ENCODE measurements around the gene TNFRSF12A. TPM values are rescaled to one million over a fixed set of nuclear protein-coding genes. Genes with fewer than 3 reads are reported as not detected.

Gene TNFRSF12A
- total and polyA plus RNA-seq, 2 of the 13 experiments (the other 11 are each of a cell fraction or from before 2014, with no cell fraction given) = 61.9 to 66.0 TPM

DNA sequence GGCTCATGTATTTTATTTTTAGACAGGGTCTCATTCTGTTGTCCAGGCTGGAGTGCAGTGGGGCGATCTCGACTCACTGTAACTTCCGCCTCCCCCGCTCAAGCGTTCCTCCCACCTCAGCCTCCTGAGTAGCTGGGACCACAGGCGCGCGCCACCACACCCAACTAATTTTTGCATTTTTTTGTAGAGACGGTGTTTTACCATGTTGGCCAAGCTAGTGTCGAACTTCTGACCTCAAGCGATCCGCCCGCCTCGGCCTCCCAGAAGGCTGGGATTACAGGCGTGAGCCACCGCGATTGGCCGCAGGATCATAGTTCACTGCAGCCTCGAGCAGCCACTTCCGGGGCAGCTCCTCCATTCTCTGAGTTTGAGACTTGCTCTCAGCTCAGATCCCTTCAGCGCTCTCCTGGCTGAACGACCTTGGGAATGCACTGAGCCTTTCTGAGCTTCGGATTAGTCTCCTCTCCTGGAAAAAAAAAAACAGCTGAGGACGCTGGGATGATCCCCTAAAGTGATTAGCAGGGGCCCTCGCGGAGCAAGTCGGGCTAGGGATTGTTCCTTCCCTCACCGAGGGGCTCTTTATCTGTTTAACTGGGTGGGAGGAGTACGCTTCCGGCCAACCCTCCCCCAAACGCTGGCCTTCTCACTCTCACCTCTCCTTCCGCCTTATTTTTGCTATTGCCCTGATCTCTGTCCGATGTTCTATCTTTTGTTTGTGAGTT is 38.8 kb upstream of the TNFRSF12A start (continued):
- TF ChIP-seq, protein P1, sequence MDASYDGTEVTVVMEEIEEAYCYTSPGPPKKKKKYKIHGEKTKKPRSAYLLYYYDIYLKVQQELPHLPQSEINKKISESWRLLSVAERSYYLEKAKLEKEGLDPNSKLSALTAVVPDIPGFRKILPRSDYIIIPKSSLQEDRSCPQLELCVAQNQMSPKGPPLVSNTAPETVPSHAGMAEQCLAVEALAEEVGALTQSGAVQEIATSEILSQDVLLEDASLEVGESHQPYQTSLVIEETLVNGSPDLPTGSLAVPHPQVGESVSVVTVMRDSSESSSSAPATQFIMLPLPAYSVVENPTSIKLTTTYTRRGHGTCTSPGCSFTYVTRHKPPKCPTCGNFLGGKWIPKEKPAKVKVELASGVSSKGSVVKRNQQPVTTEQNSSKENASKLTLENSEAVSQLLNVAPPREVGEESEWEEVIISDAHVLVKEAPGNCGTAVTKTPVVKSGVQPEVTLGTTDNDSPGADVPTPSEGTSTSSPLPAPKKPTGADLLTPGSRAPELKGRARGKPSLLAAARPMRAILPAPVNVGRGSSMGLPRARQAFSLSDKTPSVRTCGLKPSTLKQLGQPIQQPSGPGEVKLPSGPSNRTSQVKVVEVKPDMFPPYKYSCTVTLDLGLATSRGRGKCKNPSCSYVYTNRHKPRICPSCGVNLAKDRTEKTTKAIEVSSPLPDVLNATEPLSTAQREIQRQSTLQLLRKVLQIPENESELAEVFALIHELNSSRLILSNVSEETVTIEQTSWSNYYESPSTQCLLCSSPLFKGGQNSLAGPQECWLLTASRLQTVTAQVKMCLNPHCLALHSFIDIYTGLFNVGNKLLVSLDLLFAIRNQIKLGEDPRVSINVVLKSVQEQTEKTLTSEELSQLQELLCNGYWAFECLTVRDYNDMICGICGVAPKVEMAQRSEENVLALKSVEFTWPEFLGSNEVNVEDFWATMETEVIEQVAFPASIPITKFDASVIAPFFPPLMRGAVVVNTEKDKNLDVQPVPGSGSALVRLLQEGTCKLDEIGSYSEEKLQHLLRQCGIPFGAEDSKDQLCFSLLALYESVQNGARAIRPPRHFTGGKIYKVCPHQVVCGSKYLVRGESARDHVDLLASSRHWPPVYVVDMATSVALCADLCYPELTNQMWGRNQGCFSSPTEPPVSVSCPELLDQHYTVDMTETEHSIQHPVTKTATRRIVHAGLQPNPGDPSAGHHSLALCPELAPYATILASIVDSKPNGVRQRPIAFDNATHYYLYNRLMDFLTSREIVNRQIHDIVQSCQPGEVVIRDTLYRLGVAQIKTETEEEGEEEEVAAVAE (CRISPR knock-in tag; IDR thresholded peaks at IDR 0.05; ENCODE audit: borderline replicate concordance) = 0 out of 2 replicates have a peak, but pooled peaks have one; percentile 36
- TF ChIP-seq KDM1A (CRISPR knock-in tag; IDR thresholded peaks at IDR 0.05) = peak; percentile 72; the same call in 1 of the 2 replicates
- TF ChIP-seq, protein P2, sequence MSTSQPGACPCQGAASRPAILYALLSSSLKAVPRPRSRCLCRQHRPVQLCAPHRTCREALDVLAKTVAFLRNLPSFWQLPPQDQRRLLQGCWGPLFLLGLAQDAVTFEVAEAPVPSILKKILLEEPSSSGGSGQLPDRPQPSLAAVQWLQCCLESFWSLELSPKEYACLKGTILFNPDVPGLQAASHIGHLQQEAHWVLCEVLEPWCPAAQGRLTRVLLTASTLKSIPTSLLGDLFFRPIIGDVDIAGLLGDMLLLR (CRISPR knock-in tag; IDR thresholded peaks at IDR 0.05) = 0 out of 2 replicates have a peak, but pooled peaks have one; percentile 40
- no peak for TF ChIP-seq RORA (CRISPR knock-in tag; IDR thresholded peaks at IDR 0.05)
- TF ChIP-seq, protein P3, sequence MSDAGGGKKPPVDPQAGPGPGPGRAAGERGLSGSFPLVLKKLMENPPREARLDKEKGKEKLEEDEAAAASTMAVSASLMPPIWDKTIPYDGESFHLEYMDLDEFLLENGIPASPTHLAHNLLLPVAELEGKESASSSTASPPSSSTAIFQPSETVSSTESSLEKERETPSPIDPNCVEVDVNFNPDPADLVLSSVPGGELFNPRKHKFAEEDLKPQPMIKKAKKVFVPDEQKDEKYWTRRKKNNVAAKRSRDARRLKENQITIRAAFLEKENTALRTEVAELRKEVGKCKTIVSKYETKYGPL (CRISPR knock-in tag; IDR thresholded peaks at IDR 0.05) = no peak
- TF ChIP-seq ZNF720 (CRISPR knock-in tag; IDR thresholded peaks at IDR 0.05) = no peak
- TF ChIP-seq, protein P4, sequence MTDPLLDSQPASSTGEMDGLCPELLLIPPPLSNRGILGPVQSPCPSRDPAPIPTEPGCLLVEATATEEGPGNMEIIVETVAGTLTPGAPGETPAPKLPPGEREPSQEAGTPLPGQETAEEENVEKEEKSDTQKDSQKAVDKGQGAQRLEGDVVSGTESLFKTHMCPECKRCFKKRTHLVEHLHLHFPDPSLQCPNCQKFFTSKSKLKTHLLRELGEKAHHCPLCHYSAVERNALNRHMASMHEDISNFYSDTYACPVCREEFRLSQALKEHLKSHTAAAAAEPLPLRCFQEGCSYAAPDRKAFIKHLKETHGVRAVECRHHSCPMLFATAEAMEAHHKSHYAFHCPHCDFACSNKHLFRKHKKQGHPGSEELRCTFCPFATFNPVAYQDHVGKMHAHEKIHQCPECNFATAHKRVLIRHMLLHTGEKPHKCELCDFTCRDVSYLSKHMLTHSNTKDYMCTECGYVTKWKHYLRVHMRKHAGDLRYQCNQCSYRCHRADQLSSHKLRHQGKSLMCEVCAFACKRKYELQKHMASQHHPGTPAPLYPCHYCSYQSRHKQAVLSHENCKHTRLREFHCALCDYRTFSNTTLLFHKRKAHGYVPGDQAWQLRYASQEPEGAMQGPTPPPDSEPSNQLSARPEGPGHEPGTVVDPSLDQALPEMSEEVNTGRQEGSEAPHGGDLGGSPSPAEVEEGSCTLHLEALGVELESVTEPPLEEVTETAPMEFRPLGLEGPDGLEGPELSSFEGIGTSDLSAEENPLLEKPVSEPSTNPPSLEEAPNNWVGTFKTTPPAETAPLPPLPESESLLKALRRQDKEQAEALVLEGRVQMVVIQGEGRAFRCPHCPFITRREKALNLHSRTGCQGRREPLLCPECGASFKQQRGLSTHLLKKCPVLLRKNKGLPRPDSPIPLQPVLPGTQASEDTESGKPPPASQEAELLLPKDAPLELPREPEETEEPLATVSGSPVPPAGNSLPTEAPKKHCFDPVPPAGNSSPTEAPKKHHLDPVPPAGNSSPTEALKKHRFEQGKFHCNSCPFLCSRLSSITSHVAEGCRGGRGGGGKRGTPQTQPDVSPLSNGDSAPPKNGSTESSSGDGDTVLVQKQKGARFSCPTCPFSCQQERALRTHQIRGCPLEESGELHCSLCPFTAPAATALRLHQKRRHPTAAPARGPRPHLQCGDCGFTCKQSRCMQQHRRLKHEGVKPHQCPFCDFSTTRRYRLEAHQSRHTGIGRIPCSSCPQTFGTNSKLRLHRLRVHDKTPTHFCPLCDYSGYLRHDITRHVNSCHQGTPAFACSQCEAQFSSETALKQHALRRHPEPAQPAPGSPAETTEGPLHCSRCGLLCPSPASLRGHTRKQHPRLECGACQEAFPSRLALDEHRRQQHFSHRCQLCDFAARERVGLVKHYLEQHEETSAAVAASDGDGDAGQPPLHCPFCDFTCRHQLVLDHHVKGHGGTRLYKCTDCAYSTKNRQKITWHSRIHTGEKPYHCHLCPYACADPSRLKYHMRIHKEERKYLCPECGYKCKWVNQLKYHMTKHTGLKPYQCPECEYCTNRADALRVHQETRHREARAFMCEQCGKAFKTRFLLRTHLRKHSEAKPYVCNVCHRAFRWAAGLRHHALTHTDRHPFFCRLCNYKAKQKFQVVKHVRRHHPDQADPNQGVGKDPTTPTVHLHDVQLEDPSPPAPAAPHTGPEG (CRISPR knock-in tag; IDR thresholded peaks at IDR 0.05) = no peak
- TF ChIP-seq SP4 (CRISPR knock-in tag; IDR thresholded peaks at IDR 0.05) = peak; percentile 53; the same call in 1 of the 2 replicates
- no peak for TF ChIP-seq NFKB2 (CRISPR knock-in tag; IDR thresholded peaks at IDR 0.05; ENCODE audit: borderline replicate concordance)
- 0 out of 2 replicates have a peak, but pooled peaks have one; percentile 28 for TF ChIP-seq SMAD1 (CRISPR knock-in tag; IDR thresholded peaks at IDR 0.05; ENCODE audit: borderline replicate concordance, low read depth)
- TF ChIP-seq, protein P5, sequence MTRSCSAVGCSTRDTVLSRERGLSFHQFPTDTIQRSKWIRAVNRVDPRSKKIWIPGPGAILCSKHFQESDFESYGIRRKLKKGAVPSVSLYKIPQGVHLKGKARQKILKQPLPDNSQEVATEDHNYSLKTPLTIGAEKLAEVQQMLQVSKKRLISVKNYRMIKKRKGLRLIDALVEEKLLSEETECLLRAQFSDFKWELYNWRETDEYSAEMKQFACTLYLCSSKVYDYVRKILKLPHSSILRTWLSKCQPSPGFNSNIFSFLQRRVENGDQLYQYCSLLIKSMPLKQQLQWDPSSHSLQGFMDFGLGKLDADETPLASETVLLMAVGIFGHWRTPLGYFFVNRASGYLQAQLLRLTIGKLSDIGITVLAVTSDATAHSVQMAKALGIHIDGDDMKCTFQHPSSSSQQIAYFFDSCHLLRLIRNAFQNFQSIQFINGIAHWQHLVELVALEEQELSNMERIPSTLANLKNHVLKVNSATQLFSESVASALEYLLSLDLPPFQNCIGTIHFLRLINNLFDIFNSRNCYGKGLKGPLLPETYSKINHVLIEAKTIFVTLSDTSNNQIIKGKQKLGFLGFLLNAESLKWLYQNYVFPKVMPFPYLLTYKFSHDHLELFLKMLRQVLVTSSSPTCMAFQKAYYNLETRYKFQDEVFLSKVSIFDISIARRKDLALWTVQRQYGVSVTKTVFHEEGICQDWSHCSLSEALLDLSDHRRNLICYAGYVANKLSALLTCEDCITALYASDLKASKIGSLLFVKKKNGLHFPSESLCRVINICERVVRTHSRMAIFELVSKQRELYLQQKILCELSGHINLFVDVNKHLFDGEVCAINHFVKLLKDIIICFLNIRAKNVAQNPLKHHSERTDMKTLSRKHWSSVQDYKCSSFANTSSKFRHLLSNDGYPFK (CRISPR knock-in tag; IDR thresholded peaks at IDR 0.05; ENCODE audit: borderline replicate concordance) = peak; percentile 35; the same call in 1 of the 2 replicates
- peak; percentile 86 for TF ChIP-seq ELF1 (CRISPR knock-in tag; IDR thresholded peaks at IDR 0.05)
- peak; percentile 78; the same call in 1 of the 2 replicates for TF ChIP-seq ZBTB20 (CRISPR knock-in tag; IDR thresholded peaks at IDR 0.05; ENCODE audit: borderline replicate concordance, low read depth)

Measured in HepG2 (cell line).